ENCODE data around the gene POMGNT2. TPM values are rescaled to one million over a fixed set of nuclear protein-coding genes. Genes with fewer than 3 reads are reported as not detected.

Gene POMGNT2
- total RNA-seq (2022; extraction: Qiagen RNA extraction) = 6.3 to 9.5 TPM (median 8.7 TPM) in 5 replicates

DNA sequence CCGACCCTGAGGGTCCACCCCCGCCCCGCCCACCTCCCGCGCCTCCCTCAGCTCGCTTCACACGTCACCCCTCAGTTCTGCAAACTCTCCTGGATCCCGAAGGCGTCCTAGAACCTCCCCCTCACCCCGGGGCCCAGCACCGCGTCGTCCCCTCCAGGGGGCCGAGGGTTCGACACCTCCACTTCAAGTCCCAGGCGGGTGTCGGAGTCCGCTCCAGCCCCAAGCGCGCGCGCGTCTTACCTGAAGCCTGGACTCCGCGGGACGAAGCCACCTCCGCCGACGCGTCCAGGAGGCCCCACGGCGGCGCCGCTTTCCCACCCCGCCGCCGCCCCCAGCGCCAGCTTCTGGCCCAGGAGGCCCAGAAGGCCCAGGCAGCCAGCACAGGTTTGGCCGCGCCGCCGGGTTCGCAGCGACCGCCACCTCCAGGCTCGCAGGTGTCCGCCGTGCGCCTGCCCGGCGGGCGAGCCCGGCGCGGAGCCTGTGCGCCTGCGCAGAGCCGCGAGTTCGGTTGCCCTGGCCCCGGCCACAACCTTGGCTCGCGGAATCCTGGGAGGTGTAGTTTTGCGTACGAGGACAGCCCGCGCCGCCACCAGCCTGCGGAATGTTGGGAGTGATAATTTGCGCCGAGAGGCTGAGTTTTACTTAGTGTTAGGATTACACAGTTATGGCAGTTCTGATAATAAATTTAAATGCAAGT lies at the start of gene POMGNT2:
TSS of gene POMGNT2 (minus strand) at position 484 of the 697 bp plus-strand sequence. CDS start 24,648 bp downstream, outside the sequence.

Other genes starting within 250 kb of the POMGNT2 start
- gene CYP8B1, start 230.2 kb downstream of the POMGNT2 start, total RNA-seq (2022; extraction: Qiagen RNA extraction) = not detected in 5 replicates
- not detected in 5 replicates for gene ZNF662, start 199.9 kb downstream of the POMGNT2 start, total RNA-seq (2022; extraction: Qiagen RNA extraction)
- not detected in 5 replicates for gene GASK1A, start 126.8 kb downstream of the POMGNT2 start, total RNA-seq (2022; extraction: Qiagen RNA extraction)
- gene SNRK, start 180.5 kb upstream of the POMGNT2 start, total RNA-seq (2022; extraction: Qiagen RNA extraction) = 3.5 to 4.8 TPM (median 4.3 TPM) in 5 replicates